Activated CD4-positive, alpha-beta T cell treated with anti-CD3 and anti-CD28 coated beads, Interleukin-2, amount 10 ng/mL, durations not matched to agents 24 days and 14 days (primary cell): ENCODE measurements around the gene PRKAG1. TPM values are rescaled to one million over a fixed set of nuclear protein-coding genes. Genes with fewer than 3 reads are reported as not detected.

ENCODE experiments used
- DNase-seq: peaks from one replicate; pipeline ENCODE4 v3.0.0; 2022
- H3K27ac Mint-ChIP-seq: one replicate; pipeline ENCODE4 v1.8.0; 2022; ENCODE audit warnings: mild to moderate bottlenecking, mixed read lengths
- H3K27me3 Mint-ChIP-seq: one replicate; pipeline ENCODE4 v1.8.0; 2022; ENCODE audit warnings: mixed read lengths
- H3K36me3 Mint-ChIP-seq: one replicate; pipeline ENCODE4 v1.8.0; 2022; ENCODE audit warnings: low read depth, mild to moderate bottlenecking, mixed read lengths
- H3K4me1 Mint-ChIP-seq: one replicate; pipeline ENCODE4 v1.8.0; 2021; ENCODE audit warnings: mixed read lengths
- H3K4me3 Mint-ChIP-seq: one replicate; pipeline ENCODE4 v1.8.0; 2022; ENCODE audit warnings: mild to moderate bottlenecking, moderate library complexity, mixed read lengths
- H3K9me3 Mint-ChIP-seq: one replicate; pipeline ENCODE4 v1.8.0; 2021; ENCODE audit warnings: mixed read lengths
- intact Hi-C: fragments of 100-400 bp; cut with micrococcal nuclease; formaldehyde crosslinking; loops from one replicate; pipeline ENCODE4 v1.15.1; 2023
- total RNA-seq: library from RNA; stranded (reverse); gene quantifications from 2 replicates; pipeline ENCODE4 v1.2.3, GENCODE V29; 2022

Gene PRKAG1
- total RNA-seq, 1 donor from 2014 or later: 75.3 TPM

- Mint-ChIP-seq H3K9me3 (no peaks in the 10 kb centered on the region), H3K27me3 (no peaks in the 10 kb centered on the region), H3K36me3 (peaks cover 70% of the 10 kb centered on the region), H3K4me3 (no peak overlapping the region), H3K27ac (no peak overlapping the region), H3K4me1 (no peaks in the 10 kb centered on the region)
- intact Hi-C loops: no loop called here
- DNase-seq: no peak
Observed at GRCh38 chr12:49041881-49042484, 23.4 kb upstream of the PRKAG1 start.

GRCh38 chr12:49041036-49041880, 22.7 kb upstream of the PRKAG1 start:
- no peak for DNase-seq
- no peak overlapping the region for H3K4me3 Mint-ChIP-seq
- H3K4me1 Mint-ChIP-seq: no peaks in the 10 kb centered on the region
- H3K36me3 Mint-ChIP-seq: peaks cover 69% of the 10 kb centered on the region
- H3K27ac Mint-ChIP-seq: no peak overlapping the region
- no peaks in the 10 kb centered on the region for H3K9me3 Mint-ChIP-seq
- intact Hi-C loops: no loop called here
- no peaks in the 10 kb centered on the region for H3K27me3 Mint-ChIP-seq

DNA sequence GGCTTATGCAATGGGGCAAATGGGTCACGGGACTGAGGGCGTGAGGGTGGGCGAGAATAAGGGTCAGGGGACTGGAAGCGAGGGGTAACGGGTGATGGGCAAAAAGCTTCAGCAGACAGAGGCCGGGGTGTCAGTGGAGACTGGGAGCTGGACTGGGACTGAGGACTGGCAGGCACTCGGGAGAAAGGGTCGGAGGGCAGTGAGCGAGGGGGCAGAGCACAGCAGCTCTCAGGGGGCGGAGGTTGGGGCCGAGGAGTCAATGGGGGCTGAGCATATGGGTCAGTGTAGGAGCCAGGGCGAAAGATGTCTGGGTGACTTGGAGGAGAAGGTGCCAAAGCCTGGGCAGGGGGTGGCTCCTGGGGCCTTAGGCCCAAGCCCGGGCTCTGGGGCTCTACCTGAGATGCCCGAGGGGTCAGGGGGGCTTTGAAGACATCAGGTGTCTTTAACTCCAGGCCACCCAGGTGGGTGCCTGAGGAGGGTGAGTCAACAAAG, 21.8 kb upstream of the PRKAG1 start:
- no peak overlapping the region for H3K27ac Mint-ChIP-seq

GRCh38 chr12:49039421-49040363, 21.1 kb upstream of the PRKAG1 start:
- H3K27me3 Mint-ChIP-seq: no peaks in the 10 kb centered on the region
- H3K27ac Mint-ChIP-seq: no peak overlapping the region
- no peak overlapping the region for H3K4me3 Mint-ChIP-seq
- DNase-seq: no peak
- H3K4me1 Mint-ChIP-seq: no peaks in the 10 kb centered on the region
- intact Hi-C loops: no loop called here
- peaks cover 55% of the 10 kb centered on the region for H3K36me3 Mint-ChIP-seq
- no peaks in the 10 kb centered on the region for H3K9me3 Mint-ChIP-seq

More for the DNA sequence above, 21.8 kb upstream of the PRKAG1 start:
- no peaks in the 10 kb centered on the region for H3K9me3 Mint-ChIP-seq
- H3K4me1 Mint-ChIP-seq: no peaks in the 10 kb centered on the region
- no peak for DNase-seq
- H3K36me3 Mint-ChIP-seq: peaks cover 60% of the 10 kb centered on the region
- intact Hi-C loops: no loop called here
- H3K4me3 Mint-ChIP-seq: no peak overlapping the region
- H3K27me3 Mint-ChIP-seq: no peaks in the 10 kb centered on the region

GRCh38 chr12:49038291-49038955, 19.8 kb upstream of the PRKAG1 start:
- Mint-ChIP-seq H3K27me3 (no peaks in the 10 kb centered on the region), H3K36me3 (peaks cover 51% of the 10 kb centered on the region), H3K9me3 (no peaks in the 10 kb centered on the region), H3K4me3 (no peak overlapping the region), H3K27ac (no peak overlapping the region), H3K4me1 (no peaks in the 10 kb centered on the region)
- no peak for DNase-seq
- intact Hi-C loops: no loop called here

GRCh38 chr12:49037947-49038237, 19.3 kb upstream of the PRKAG1 start:
- intact Hi-C loops: no loop called here
- Mint-ChIP-seq H3K4me1 (no peaks in the 10 kb centered on the region), H3K4me3 (no peak overlapping the region), H3K9me3 (no peaks in the 10 kb centered on the region), H3K27ac (no peak overlapping the region), H3K36me3 (peaks cover 48% of the 10 kb centered on the region), H3K27me3 (no peaks in the 10 kb centered on the region)
- DNase-seq: no peak

DNA sequence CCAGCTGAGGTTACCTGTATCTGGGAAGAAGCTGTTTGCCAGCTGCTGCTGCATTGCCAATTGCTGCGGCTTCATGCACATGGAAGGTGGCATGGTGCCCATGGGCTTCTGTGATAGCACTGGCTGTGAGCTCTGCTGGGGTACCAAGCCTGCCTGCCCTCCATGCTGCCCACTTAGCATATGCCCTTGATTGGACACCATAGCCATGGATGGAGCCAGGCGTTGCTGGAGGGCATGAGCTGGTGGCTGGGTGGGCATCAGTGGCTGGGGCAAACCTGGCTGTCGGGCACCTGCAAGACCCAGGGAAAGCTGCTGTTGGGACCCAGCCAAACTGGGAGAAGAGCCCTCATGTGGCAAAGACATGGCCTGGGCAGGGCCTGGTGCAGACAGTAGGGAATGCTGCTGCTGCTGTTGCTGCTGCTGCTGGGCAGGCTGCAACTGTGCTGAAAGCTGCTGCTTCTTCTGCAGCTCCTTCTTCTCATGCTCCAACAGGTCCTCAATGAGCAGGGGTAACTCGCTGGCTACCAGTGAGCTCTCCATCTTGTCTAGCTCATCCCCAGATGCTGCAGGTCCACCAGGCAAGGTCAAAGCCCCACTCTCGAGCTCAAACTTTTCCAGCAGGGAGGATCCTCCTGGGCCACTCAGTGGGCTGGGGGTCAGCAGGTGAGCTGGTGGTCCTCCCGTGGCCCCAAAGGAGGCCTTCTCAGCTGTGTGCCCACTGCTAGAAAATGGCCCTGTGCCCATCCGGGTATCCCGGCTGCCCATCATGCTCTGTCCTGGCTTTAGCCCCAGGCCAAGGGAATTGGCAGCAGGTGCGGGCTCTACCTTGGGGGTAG, 18.8 kb upstream of the PRKAG1 start:
- Mint-ChIP-seq H3K4me1 (no peaks in the 10 kb centered on the region), H3K4me3 (no peak overlapping the region), H3K27ac (no peak overlapping the region), H3K27me3 (no peaks in the 10 kb centered on the region), H3K9me3 (no peaks in the 10 kb centered on the region), H3K36me3 (peaks cover 49% of the 10 kb centered on the region)
- no peak for DNase-seq
- intact Hi-C loops: no loop called here

GRCh38 chr12:49036029-49036428, 17.5 kb upstream of the PRKAG1 start:
- H3K27me3 Mint-ChIP-seq: no peaks in the 10 kb centered on the region
- intact Hi-C loops: no loop called here
- no peaks in the 10 kb centered on the region for H3K4me1 Mint-ChIP-seq
- H3K9me3 Mint-ChIP-seq: no peaks in the 10 kb centered on the region
- no peak overlapping the region for H3K27ac Mint-ChIP-seq
- H3K36me3 Mint-ChIP-seq: peaks cover 45% of the 10 kb centered on the region
- no peak overlapping the region for H3K4me3 Mint-ChIP-seq
- DNase-seq: no peak

DNA sequence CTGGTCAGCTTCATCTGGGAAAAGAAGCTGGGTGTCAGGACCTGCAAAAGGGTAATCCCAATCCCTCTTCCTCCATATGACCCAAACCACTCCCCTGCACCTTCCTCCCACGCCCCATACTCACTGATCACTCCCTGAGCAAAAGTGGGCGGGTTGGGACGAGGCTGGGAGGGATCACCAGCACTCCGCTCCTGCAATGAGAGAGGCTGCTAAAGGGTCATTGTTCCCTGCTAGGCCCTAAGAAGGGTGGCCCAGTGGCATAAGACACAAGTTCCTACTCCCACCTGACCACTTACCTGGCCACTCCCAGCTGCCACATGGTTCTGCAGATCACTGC, 15.7 kb upstream of the PRKAG1 start:
- DNase-seq: no peak
- no peaks in the 10 kb centered on the region for H3K9me3 Mint-ChIP-seq
- H3K4me3 Mint-ChIP-seq: no peak overlapping the region
- H3K4me1 Mint-ChIP-seq: no peaks in the 10 kb centered on the region
- H3K27me3 Mint-ChIP-seq: no peaks in the 10 kb centered on the region
- H3K27ac Mint-ChIP-seq: no peak overlapping the region
- H3K36me3 Mint-ChIP-seq: peaks cover 43% of the 10 kb centered on the region
- intact Hi-C loops: no loop called here

GRCh38 chr12:49033611-49034285, 15.2 kb upstream of the PRKAG1 start:
- H3K27ac Mint-ChIP-seq: no peak overlapping the region
- intact Hi-C loops: no loop called here
- no peak for DNase-seq
- no peaks in the 10 kb centered on the region for H3K4me1 Mint-ChIP-seq
- H3K36me3 Mint-ChIP-seq: peaks cover 43% of the 10 kb centered on the region
- H3K27me3 Mint-ChIP-seq: no peaks in the 10 kb centered on the region
- no peaks in the 10 kb centered on the region for H3K9me3 Mint-ChIP-seq
- H3K4me3 Mint-ChIP-seq: no peak overlapping the region

DNA sequence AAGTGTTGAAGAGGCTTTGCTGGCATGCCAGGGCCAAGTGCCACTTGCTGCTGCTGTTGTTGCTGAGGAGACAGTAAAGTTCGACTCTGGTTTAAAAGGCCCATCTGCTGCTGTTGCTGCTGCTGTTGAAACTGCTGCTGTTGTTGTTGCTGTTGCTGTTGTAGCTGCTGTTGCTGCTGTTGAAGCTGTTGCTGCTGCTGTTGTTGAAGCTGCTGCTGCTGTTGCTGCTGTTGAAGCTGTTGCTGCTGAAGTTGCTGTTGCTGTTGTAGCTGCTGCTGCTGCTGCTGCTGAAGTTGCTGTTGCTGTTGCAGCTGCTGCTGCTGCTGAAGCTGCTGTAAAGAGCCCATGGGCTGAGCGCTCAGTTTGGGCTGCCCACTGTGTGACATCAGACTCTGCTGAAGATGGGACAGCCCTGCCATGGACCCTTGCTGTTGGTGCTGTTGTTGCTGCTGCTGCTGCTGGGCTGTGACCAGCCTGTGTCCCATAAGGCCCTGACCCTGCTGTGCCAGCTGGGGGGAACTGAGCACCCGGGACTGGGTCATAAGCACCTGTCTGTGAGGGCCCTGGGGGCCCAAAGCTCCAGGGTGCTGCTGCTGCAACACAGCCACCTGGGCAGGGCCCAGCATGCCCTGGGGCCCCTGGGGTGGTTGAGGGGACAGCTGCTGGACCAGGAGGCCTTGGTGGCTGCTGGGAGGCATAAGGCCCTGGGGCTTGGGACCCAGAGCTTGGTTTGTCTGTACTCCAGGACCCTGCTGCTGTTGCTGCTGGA, 14.3 kb upstream of the PRKAG1 start:
- peaks cover 46% of the 10 kb centered on the region for H3K36me3 Mint-ChIP-seq
- no peak for DNase-seq
- no peak overlapping the region for H3K4me3 Mint-ChIP-seq
- intact Hi-C loops: no loop called here
- no peaks in the 10 kb centered on the region for H3K9me3 Mint-ChIP-seq
- no peaks in the 10 kb centered on the region for H3K4me1 Mint-ChIP-seq
- no peaks in the 10 kb centered on the region for H3K27me3 Mint-ChIP-seq
- H3K27ac Mint-ChIP-seq: peak overlapping the region; percentile 11

- Mint-ChIP-seq H3K27me3 (no peaks in the 10 kb centered on the region), H3K27ac (no peak overlapping the region), H3K36me3 (peaks cover 50% of the 10 kb centered on the region), H3K4me3 (no peak overlapping the region), H3K9me3 (no peaks in the 10 kb centered on the region), H3K4me1 (no peaks in the 10 kb centered on the region)
- DNase-seq: no peak
- intact Hi-C loops: no loop called here
Observed at GRCh38 chr12:49032276-49032675, 13.7 kb upstream of the PRKAG1 start.
